Natural killer cell (primary cell): ENCODE data around the gene GFOD1. TPM values are rescaled to one million over a fixed set of nuclear protein-coding genes. Genes with fewer than 3 reads are reported as not detected.

Source experiments
- ATAC-seq, 3 donors: fragments of 150-1000 bp in 2 of 3; fragments of 200-7000 bp in 1 of 3; cut with Tn5 transposase; 1 replicate in 1 of 3; 2 replicates in 2 of 3; pipeline ENCODE4 v1.10.0; 2021; ENCODE audit warnings: mild to moderate bottlenecking in 2 of 3, moderate library complexity in 2 of 3
- DNase-seq, 2 donors: peaks; one replicate each; pipeline versions ENCODE4 v3.0.0 to v3.0.0-alpha.2; 2013 to 2021; ENCODE audit warnings: mixed read lengths in 1 of 2
- H3K27ac ChIP-seq: one replicate; pipeline ENCODE4 v1.5.1; 2013; ENCODE audit warnings: mild to moderate bottlenecking, low read length
- H3K27me3 ChIP-seq: one replicate; pipeline ENCODE4 v1.6.1; 2013; ENCODE audit warnings: low read length; ENCODE audit not compliant: control insufficient read depth, insufficient read depth
- H3K36me3 ChIP-seq: one replicate; pipeline ENCODE4 v1.6.1; 2013; ENCODE audit warnings: low read length; ENCODE audit not compliant: control insufficient read depth, insufficient read depth
- H3K4me1 ChIP-seq: one replicate; pipeline ENCODE4 v1.6.1; 2013; ENCODE audit warnings: low read length; ENCODE audit not compliant: control insufficient read depth, insufficient read depth
- H3K4me3 ChIP-seq: one replicate; pipeline ENCODE4 v1.5.1; 2013; ENCODE audit warnings: low read length
- H3K9me3 ChIP-seq: one replicate; pipeline ENCODE4 v1.6.1; 2013; ENCODE audit warnings: low read length; ENCODE audit not compliant: control insufficient read depth, insufficient read depth
- H3K27ac Mint-ChIP-seq, 2 donors: one replicate each; pipeline ENCODE4 v1.8.0; 2022; ENCODE audit warnings: mild to moderate bottlenecking in 2 of 2, mixed read lengths in 2 of 2, moderate library complexity in 1 of 2
- H3K27me3 Mint-ChIP-seq, 2 donors: one replicate each; pipeline ENCODE4 v1.8.0; 2022; ENCODE audit warnings: low read depth in 2 of 2, mixed read lengths in 2 of 2
- H3K36me3 Mint-ChIP-seq: one replicate; pipeline ENCODE4 v1.8.0; 2022; ENCODE audit warnings: mixed read lengths
- H3K4me1 Mint-ChIP-seq, 2 donors: one replicate each; pipeline ENCODE4 v1.8.0; 2022; ENCODE audit warnings: mixed read lengths in 2 of 2
- H3K4me3 Mint-ChIP-seq: one replicate; pipeline ENCODE4 v1.8.0; 2022; ENCODE audit warnings: mild to moderate bottlenecking, moderate library complexity, mixed read lengths
- H3K9me3 Mint-ChIP-seq, 2 donors: one replicate each; pipeline ENCODE4 v1.8.0; 2022; ENCODE audit warnings: mixed read lengths in 2 of 2
- WGBS: methylation state at CpG from one replicate; pipeline ENCODE4 v1.1.7; 2013; ENCODE audit warnings: missing lambda C conversion rate; ENCODE audit not compliant: insufficient coverage; 5-methylcytosine and 5-hydroxymethylcytosine counted together
- intact Hi-C: fragments of 100-400 bp; cut with micrococcal nuclease; formaldehyde crosslinking; loops from one replicate; pipeline ENCODE4 v1.14.2; 2022
- total RNA-seq, 4 donors: library from RNA; stranded (reverse); fragments of 120-200 nt in 1 of 4; gene quantifications; one replicate each; pipeline versions ENCODE4 v1.2.3 to v1.2.4, GENCODE V29; 2013 to 2022
- TF ChIP-seq, protein P1 (sequence below): fragments of 200-600 bp; IDR thresholded peaks from one replicate; pipeline ENCODE4 v1.8.0; 2022; ENCODE audit warnings: antibody characterized with exemption

Gene GFOD1
- total RNA-seq, 3 donors from 2014 or later (not counting 1 experiment from before 2014, with no cell fraction given) = 59.7 to 74.5 (median 71.2) TPM

GRCh38 chr6:13370623-13371022 is 116.8 kb downstream of the GFOD1 start:
- intact Hi-C loops = no loop called here
- Histone ChIP-seq H3K9me3 (no peaks in the 10 kb centered on the region), H3K27ac (no peak overlapping the region), H3K27me3 (no peaks in the 10 kb centered on the region), H3K36me3 (no peaks in the 10 kb centered on the region), H3K4me1 (peaks cover 15% of the 10 kb centered on the region), H3K4me3 (no peak overlapping the region)
- Mint-ChIP-seq H3K36me3 (no peaks in the 10 kb centered on the region), H3K27me3 (no peaks in the 10 kb centered on the region), H3K9me3 (no peaks in the 10 kb centered on the region), H3K4me1 (peaks cover 56 to 62% of the 10 kb centered on the region in 2 donors), H3K4me3 (no peak overlapping the region), H3K27ac (peak overlapping the region; percentile 70 to 73)
- TF ChIP-seq, protein P1, sequence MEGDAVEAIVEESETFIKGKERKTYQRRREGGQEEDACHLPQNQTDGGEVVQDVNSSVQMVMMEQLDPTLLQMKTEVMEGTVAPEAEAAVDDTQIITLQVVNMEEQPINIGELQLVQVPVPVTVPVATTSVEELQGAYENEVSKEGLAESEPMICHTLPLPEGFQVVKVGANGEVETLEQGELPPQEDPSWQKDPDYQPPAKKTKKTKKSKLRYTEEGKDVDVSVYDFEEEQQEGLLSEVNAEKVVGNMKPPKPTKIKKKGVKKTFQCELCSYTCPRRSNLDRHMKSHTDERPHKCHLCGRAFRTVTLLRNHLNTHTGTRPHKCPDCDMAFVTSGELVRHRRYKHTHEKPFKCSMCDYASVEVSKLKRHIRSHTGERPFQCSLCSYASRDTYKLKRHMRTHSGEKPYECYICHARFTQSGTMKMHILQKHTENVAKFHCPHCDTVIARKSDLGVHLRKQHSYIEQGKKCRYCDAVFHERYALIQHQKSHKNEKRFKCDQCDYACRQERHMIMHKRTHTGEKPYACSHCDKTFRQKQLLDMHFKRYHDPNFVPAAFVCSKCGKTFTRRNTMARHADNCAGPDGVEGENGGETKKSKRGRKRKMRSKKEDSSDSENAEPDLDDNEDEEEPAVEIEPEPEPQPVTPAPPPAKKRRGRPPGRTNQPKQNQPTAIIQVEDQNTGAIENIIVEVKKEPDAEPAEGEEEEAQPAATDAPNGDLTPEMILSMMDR = no peak
- ATAC-seq (no peak), DNase-seq (no peak)
- 100% methylated on average over 3 of the region's 5 CpGs for WGBS

- Histone ChIP-seq H3K4me1 (peaks cover 5% of the 10 kb centered on the region), H3K27me3 (no peaks in the 10 kb centered on the region), H3K9me3 (no peaks in the 10 kb centered on the region), H3K36me3 (peaks cover 8% of the 10 kb centered on the region), H3K4me3 (no peak overlapping the region), H3K27ac (no peak overlapping the region)
- Mint-ChIP-seq H3K4me3 (no peak overlapping the region), H3K27me3 (no peaks in the 10 kb centered on the region), H3K9me3 (no peaks in the 10 kb centered on the region), H3K27ac (peak overlapping the region in 1 of 2 donors; percentile 16), H3K4me1 (peaks cover 49 to 53% of the 10 kb centered on the region in 2 donors), H3K36me3 (no peaks in the 10 kb centered on the region)
- no CpG with 5 or more reads among the region's 1 CpG for WGBS
- no peak for DNase-seq
- TF ChIP-seq, protein P1 = no peak
- intact Hi-C loops = no loop called here
- no peak for ATAC-seq
Observed at GRCh38 chr6:13369591-13369990, 117.8 kb downstream of the GFOD1 start.

- Histone ChIP-seq H3K27me3 (no peaks in the 10 kb centered on the region), H3K27ac (no peak overlapping the region), H3K36me3 (peaks cover 16% of the 10 kb centered on the region), H3K4me1 (no peaks in the 10 kb centered on the region), H3K9me3 (no peaks in the 10 kb centered on the region), H3K4me3 (no peak overlapping the region)
- Mint-ChIP-seq H3K9me3 (no peaks in the 10 kb centered on the region), H3K4me1 (peaks cover 45 to 47% of the 10 kb centered on the region in 2 donors), H3K36me3 (no peaks in the 10 kb centered on the region), H3K27ac (no peak overlapping the region), H3K27me3 (no peaks in the 10 kb centered on the region), H3K4me3 (no peak overlapping the region)
- TF ChIP-seq, protein P1 = no peak
- intact Hi-C loops = no loop called here
- DNase-seq (no peak), ATAC-seq (no peak)
Observed at GRCh38 chr6:13368731-13369115, 118.7 kb downstream of the GFOD1 start.

DNA sequence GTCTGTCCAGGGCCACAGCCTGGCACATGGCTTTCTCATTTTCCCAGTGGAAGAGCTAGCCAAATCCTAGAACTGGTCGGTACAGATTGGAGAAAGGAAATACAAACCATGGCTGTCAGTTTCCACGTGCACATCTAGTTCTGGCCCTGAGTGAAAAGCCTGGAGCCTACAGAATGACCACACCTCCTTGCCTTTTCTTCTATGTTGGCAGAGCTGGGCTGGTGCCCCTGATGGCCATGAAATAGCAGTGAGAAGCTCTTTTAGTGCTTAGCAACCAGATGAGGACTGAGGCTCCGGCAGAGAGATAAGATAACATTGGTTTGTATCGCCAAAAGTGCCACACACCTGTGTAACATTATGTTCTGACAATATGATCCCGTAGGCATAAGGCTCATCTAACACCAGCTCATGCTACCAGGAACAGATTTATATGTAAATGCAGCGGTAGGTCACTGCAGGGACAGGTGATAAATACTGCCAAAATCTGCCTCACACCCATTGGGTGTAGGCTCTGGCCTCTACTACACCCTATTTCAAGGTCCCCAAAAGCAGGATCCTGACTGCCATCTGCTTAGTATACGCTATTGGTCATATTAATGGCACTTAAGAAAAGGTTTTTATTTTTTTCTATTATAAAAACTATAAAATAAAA is 119.2 kb downstream of the GFOD1 start:
- ATAC-seq (no peak), DNase-seq (no peak)
- Histone ChIP-seq H3K27me3 (no peaks in the 10 kb centered on the region), H3K4me1 (no peaks in the 10 kb centered on the region), H3K27ac (no peak overlapping the region), H3K9me3 (no peaks in the 10 kb centered on the region), H3K36me3 (peaks cover 18% of the 10 kb centered on the region), H3K4me3 (no peak overlapping the region)
- no peaks in the 10 kb centered on the region for H3K9me3 Mint-ChIP-seq
- no peak overlapping the region for H3K4me3 Mint-ChIP-seq
- peak overlapping the region; percentile 27 to 62 for H3K27ac Mint-ChIP-seq
- no peaks in the 10 kb centered on the region for H3K36me3 Mint-ChIP-seq
- H3K4me1 Mint-ChIP-seq = peaks cover 40 to 42% of the 10 kb centered on the region in 2 donors
- no peaks in the 10 kb centered on the region for H3K27me3 Mint-ChIP-seq
- TF ChIP-seq, protein P1 = no peak
- WGBS = 96% methylated on average over 6 of the region's 7 CpGs
- intact Hi-C loops = no loop called here
